NT2/D1 (cell line): ENCODE data around the gene SHQ1.

Source experiments
- SUZ12 ChIP-seq: IDR thresholded peaks from 2 replicates; pipeline ENCODE4 v1.6.1; 2011; ENCODE audit not compliant: insufficient read length, insufficient read depth; ENCODE audit errors: extremely low read depth
- YY1 ChIP-seq: IDR thresholded peaks from 2 replicates; pipeline ENCODE4 v1.6.1; 2011; ENCODE audit not compliant: insufficient read length, insufficient read depth
- ZNF274 ChIP-seq: IDR thresholded peaks from 2 replicates; pipeline ENCODE4 v1.6.1; 2011; ENCODE audit warnings: mild to moderate bottlenecking, low read depth, low read length

DNA sequence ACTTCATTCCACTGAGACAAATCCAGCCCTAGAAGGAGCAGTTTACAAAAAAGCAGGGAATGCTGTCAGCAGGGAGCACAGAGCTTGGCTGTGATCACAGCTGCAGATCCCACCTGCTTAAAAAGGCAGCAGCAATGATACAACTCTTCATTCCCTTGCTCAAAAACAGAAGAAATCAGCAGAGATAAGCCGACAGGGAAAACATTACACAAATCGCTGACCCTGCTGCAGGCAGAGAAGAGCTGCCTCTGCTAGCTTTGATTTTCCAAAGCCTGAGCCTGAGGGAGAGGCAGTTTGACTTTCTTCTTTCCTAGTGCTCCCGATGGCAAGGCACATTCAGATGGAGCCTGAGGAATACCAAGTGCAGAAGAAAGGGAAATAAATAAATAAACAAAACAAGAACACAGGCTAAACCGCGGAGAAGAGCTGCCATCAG is 80.2 kb downstream of the SHQ1 start:
- no peak for TF ChIP-seq YY1
- TF ChIP-seq SUZ12, result no peak
- no peak for TF ChIP-seq ZNF274
